HepG2 (cell line): ENCODE results near the gene ATG7. TPM values are rescaled to one million over a fixed set of nuclear protein-coding genes. Genes with fewer than 3 reads are reported as not detected.

ENCODE experiments used
- ATAC-seq: fragments of 200-7000 bp; cut with Tn5 transposase; 3 replicates; pipeline ENCODE4 v1.9.1; 2020; ENCODE audit warnings: mild to moderate bottlenecking, moderate library complexity
- BruUV-seq: library from RNA; stranded (reverse); fragments of 400-500 nt; replicated peaks from 2 replicates; lab custom pipeline; 2021; lab: Mats Ljungman, UMichigan
- CTCF ChIA-PET: fragments of 300-600 bp; formaldehyde crosslinking; extraction: SDS; loops from one replicate; lab custom pipeline; 2021; ENCODE audit warnings: low total read pairs, inconsistent platforms, low intra/inter-chr PET ratio; lab: Yijun Ruan, JAX
- POLR2A ChIA-PET: fragments of 350-600 bp; sonication (Branson Sonifier 250); formaldehyde crosslinking; loops from one replicate; lab custom pipeline; 2020; ENCODE audit warnings: antibody characterized with exemption, inconsistent platforms; lab: Yijun Ruan, JAX
- DNase-seq: peaks from one replicate; pipeline ENCODE4 v3.0.0-alpha.2; 2015; ENCODE audit warnings: low spot score
- FAIRE-seq: peaks from 3 replicates; lab custom pipeline; 2011; peaks lifted over from hg19 to GRCh38; lab: Jason Lieb, UNC
- H2AFZ ChIP-seq: one replicate; pipeline ENCODE4 v1.6.1; 2011; ENCODE audit warnings: low read length, inconsistent platforms
- H3K27ac ChIP-seq: fragments of 300-600 bp; 3 replicates; pipeline ENCODE4 v1.8.0; 2011; ENCODE audit warnings: mixed run types, mild to moderate bottlenecking, mixed read lengths, low read length, inconsistent platforms; ENCODE audit not compliant: insufficient read depth; ENCODE audit errors: extremely low read length
- H3K27me3 ChIP-seq, 2 experiments: fragments of 200-600 bp in 1 of 2; 2 replicates in 1 of 2; 3 replicates in 1 of 2; pipeline versions ENCODE4 v1.6.0 to v1.8.0; 2011; ENCODE audit warnings: low read length in 2 of 2, mild to moderate bottlenecking in 2 of 2, moderate library complexity in 2 of 2, inconsistent platforms in 1 of 2; ENCODE audit not compliant: insufficient read depth in 2 of 2, control insufficient read depth in 1 of 2
- H3K36me3 ChIP-seq, 2 experiments: fragments of 200-600 bp in 1 of 2; replicated peaks in 1 of 2; 2 replicates in 1 of 2; 3 replicates in 1 of 2; pipeline versions ENCODE4 v1.5.1 to v1.8.0; 2011; ENCODE audit warnings: low read length in 2 of 2, inconsistent platforms in 1 of 2; ENCODE audit not compliant: insufficient read depth in 2 of 2, control insufficient read depth in 1 of 2
- H3K4me1 ChIP-seq: 2 replicates; pipeline ENCODE4 v1.5.1; 2012; ENCODE audit warnings: low read length, inconsistent platforms; ENCODE audit not compliant: insufficient read depth
- H3K4me2 ChIP-seq: 2 replicates; pipeline ENCODE4 v1.6.0; 2011; ENCODE audit warnings: low read depth, low read length, inconsistent platforms
- H3K4me3 ChIP-seq, 3 experiments: fragments of 200-600 bp in 1 of 3; sonication (generic), shearing (Covaris generic) in 1 of 3; replicated peaks in 1 of 3; 2 replicates each; pipeline ENCODE4 v1.5.1; 2011 to 2016; ENCODE audit warnings: low read length in 3 of 3, inconsistent platforms in 2 of 3, low read depth in 2 of 3, mild to moderate bottlenecking in 2 of 3, control low read depth in 1 of 3, mixed read lengths in 1 of 3; ENCODE audit not compliant: insufficient read depth in 1 of 3
- H3K79me2 ChIP-seq: one replicate; pipeline ENCODE4 v1.6.1; 2011; ENCODE audit warnings: low read length, inconsistent platforms; ENCODE audit not compliant: insufficient read depth
- H3K9ac ChIP-seq: 2 replicates; pipeline ENCODE4 v1.6.0; 2011; ENCODE audit warnings: mild to moderate bottlenecking, low read depth, low read length, inconsistent platforms; ENCODE audit not compliant: insufficient read depth
- H3K9me3 ChIP-seq: 2 replicates; pipeline ENCODE4 v1.5.1; 2012; ENCODE audit warnings: mild to moderate bottlenecking, low read length
- H4K20me1 ChIP-seq: 2 replicates; pipeline ENCODE4 v1.6.0; 2011; ENCODE audit warnings: inconsistent platforms, mild to moderate bottlenecking, low read length, moderate library complexity; ENCODE audit not compliant: insufficient read depth
- ZFP36 ChIP-seq: fragments of 150-350 bp; IDR thresholded peaks from 2 replicates; pipeline ENCODE4 v1.6.1; 2018; ENCODE audit warnings: borderline replicate concordance, low read length, low read depth; ENCODE audit not compliant: partially characterized antibody
- ZNF557 ChIP-seq: sonication (generic); formaldehyde crosslinking; IDR thresholded peaks from 2 replicates; pipeline ENCODE4 v1.4.0; 2020; ENCODE audit warnings: missing genetic modification reagents
- ZNF660 ChIP-seq: sonication (generic); formaldehyde crosslinking; IDR thresholded peaks from 2 replicates; pipeline ENCODE4 v1.5.1; 2020; ENCODE audit warnings: mild to moderate bottlenecking, low read depth, missing genetic modification reagents, borderline replicate concordance
- ZNF780A ChIP-seq: sonication (generic); formaldehyde crosslinking; IDR thresholded peaks from 2 replicates; pipeline ENCODE4 v1.8.0; 2022; ENCODE audit warnings: mild to moderate bottlenecking, missing genetic modification reagents, moderate library complexity
- WGBS: methylation state at CpG from one replicate; pipeline ENCODE4 v1.1.6; 2017; ENCODE audit warnings: low lambda C conversion rate; 5-methylcytosine and 5-hydroxymethylcytosine counted together
- in situ Hi-C: cut with HindIII; loops from 2 replicates; pipeline ENCODE4 v1.10.0; 2017; ENCODE audit warnings: low pct_unique_long_range_greater_than_20kb; ENCODE audit not compliant: extremely low pct_ligation_motif_present
- intact Hi-C: fragments of 100-400 bp; cut with micrococcal nuclease; formaldehyde crosslinking; loops from one replicate; pipeline ENCODE4 v1.10.0; 2022; ENCODE audit not compliant: unreplicated experiment
- polyA plus RNA-seq, 8 experiments: library from polyadenylated mRNA; depleted of rRNA in 3 of 8; stranded (reverse) in 7 of 8; unstranded in 1 of 8; fragments of >200 nt; fragmentation: Illumina TruSeq in 4 of 8; extraction: Trizol in 4 of 8; gene quantifications; 2 replicates each; pipeline versions ENCODE4 v1.2.1 to v1.2.3, GENCODE V29; 2011 to 2016; ENCODE audit warnings: low read depth in 4 of 8, missing spikeins in 1 of 8, mixed read lengths in 1 of 8; ENCODE audit not compliant: insufficient read depth in 1 of 8
- total RNA-seq, 5 experiments: library from RNA; depleted of rRNA; stranded (reverse); fragments of >200 nt; fragmentation: Illumina TruSeq; extraction: Trizol; gene quantifications; 2 replicates each; pipeline ENCODE4 v1.2.3, GENCODE V29; 2016; ENCODE audit warnings: low read depth in 1 of 5
- TF ChIP-seq, protein P1 (sequence below): sonication (generic); formaldehyde crosslinking; IDR thresholded peaks from 2 replicates; pipeline ENCODE4 v1.4.0; 2020; ENCODE audit warnings: missing genetic modification reagents, borderline replicate concordance

Gene ATG7
- total and polyA plus RNA-seq, 2 of the 13 experiments (the other 11 are each of a cell fraction or from before 2014, with no cell fraction given) = 7.8 to 22.1 TPM

GRCh38 chr3:11604139-11604892 lies 332.1 kb downstream of the ATG7 start:
- no peak for TF ChIP-seq ZNF557 (CRISPR knock-in tag)
- TF ChIP-seq, protein P1, sequence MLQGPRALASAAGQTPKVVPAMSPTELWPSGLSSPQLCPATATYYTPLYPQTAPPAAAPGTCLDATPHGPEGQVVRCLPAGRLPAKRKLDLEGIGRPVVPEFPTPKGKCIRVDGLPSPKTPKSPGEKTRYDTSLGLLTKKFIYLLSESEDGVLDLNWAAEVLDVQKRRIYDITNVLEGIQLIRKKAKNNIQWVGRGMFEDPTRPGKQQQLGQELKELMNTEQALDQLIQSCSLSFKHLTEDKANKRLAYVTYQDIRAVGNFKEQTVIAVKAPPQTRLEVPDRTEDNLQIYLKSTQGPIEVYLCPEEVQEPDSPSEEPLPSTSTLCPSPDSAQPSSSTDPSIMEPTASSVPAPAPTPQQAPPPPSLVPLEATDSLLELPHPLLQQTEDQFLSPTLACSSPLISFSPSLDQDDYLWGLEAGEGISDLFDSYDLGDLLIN = no peak
- TF ChIP-seq ZNF780A (CRISPR knock-in tag) = no peak
- ATAC-seq = no peak
- intact Hi-C loops = no loop called here

DNA sequence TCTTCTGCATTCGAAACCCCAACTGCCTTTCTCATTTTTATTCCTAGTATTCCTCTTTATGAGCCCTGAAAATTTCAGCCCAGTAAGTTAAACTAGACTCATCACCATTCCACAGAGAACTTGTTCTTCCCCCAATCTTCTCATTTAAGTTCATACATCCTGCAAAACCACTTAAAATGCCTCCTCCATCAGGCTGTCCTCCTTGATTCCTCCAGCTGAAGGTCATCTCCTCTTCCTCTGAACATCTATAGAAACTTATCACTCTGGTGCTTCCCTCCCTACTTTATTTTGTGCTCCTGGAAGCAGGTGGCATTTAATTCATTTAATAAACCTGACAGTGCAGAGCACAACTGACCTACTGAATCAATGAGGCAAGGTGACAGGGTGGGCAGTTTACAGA lies 333.2 kb downstream of the ATG7 start:
- Histone ChIP-seq H3K27ac (no peak overlapping the region), H3K4me2 (no peak overlapping the region), H3K9ac (no peak overlapping the region), H4K20me1 (peaks cover 22% of the 10 kb centered on the region), H3K4me3 (no peak overlapping the region), H3K9me3 (no peaks in the 10 kb centered on the region), H3K4me1 (peaks cover 41% of the 10 kb centered on the region), H3K27me3 (no peaks in the 10 kb centered on the region), H3K79me2 (peaks cover 85% of the 10 kb centered on the region), H2AFZ (no peak overlapping the region), H3K36me3 (peaks cover 7 to 25% of the 10 kb centered on the region in 2 experiments)
- DNase-seq (no peak), ATAC-seq (no peak), FAIRE-seq (no peak)
- no peak for TF ChIP-seq ZNF660 (CRISPR knock-in tag)
- peak; percentile 62 for TF ChIP-seq ZFP36
- in situ Hi-C loops (no loop called here), intact Hi-C loops (loop anchor here (5.0 kb wide), 1 partner anchor 37 kb away; the partner anchor contains the start of gene VGLL4)
- ChIA-PET CTCF (no interaction called here), POLR2A (no interaction called here)
- BruUV-seq = no TSS peak
- WGBS = 91% methylated on average over 1 of the region's 1 CpG

More at GRCh38 chr3:11604139-11604892, 332.1 kb downstream of the ATG7 start:
- H3K4me3 ChIP-seq = no peak overlapping the region
- no TSS peak for BruUV-seq
- WGBS = 90% methylated on average over 13 of the region's 15 CpGs
- DNase-seq (no peak), FAIRE-seq (no peak)
- H2AFZ ChIP-seq = no peak overlapping the region
- in situ Hi-C loops = no loop called here
- peaks cover 36% of the 10 kb centered on the region for H3K4me1 ChIP-seq
- H3K36me3 ChIP-seq = peaks cover 7 to 31% of the 10 kb centered on the region in 2 experiments
- H3K9me3 ChIP-seq = no peaks in the 10 kb centered on the region
- no peak overlapping the region for H3K27ac ChIP-seq
- H3K4me2 ChIP-seq = no peak overlapping the region
- ChIA-PET CTCF (no interaction called here), POLR2A (no interaction called here)
- H3K79me2 ChIP-seq = peaks cover 81% of the 10 kb centered on the region
- no peaks in the 10 kb centered on the region for H3K27me3 ChIP-seq
- peaks cover 28% of the 10 kb centered on the region for H4K20me1 ChIP-seq
- no peak overlapping the region for H3K9ac ChIP-seq
